Stimulated activated CD8-positive, alpha-beta memory T cell treated with anti-CD3 and anti-CD28 coated beads, Interleukin-4, amount 100 ng/mL, for 4 hours (primary cell): ENCODE results near the gene TSEN34.
"Not testable (repeated sequence)": the region's sequence is repeated elsewhere in the genome, so short reads cannot be mapped to it uniquely, and the experiment has no call there.

Experiments
- DNase-seq, 2 donors: peaks; one replicate each; pipeline ENCODE4 v3.0.0-alpha.2; 2020; ENCODE audit warnings: low read depth in 2 of 2, low spot score in 1 of 2

The TSEN34 gene

DNA sequence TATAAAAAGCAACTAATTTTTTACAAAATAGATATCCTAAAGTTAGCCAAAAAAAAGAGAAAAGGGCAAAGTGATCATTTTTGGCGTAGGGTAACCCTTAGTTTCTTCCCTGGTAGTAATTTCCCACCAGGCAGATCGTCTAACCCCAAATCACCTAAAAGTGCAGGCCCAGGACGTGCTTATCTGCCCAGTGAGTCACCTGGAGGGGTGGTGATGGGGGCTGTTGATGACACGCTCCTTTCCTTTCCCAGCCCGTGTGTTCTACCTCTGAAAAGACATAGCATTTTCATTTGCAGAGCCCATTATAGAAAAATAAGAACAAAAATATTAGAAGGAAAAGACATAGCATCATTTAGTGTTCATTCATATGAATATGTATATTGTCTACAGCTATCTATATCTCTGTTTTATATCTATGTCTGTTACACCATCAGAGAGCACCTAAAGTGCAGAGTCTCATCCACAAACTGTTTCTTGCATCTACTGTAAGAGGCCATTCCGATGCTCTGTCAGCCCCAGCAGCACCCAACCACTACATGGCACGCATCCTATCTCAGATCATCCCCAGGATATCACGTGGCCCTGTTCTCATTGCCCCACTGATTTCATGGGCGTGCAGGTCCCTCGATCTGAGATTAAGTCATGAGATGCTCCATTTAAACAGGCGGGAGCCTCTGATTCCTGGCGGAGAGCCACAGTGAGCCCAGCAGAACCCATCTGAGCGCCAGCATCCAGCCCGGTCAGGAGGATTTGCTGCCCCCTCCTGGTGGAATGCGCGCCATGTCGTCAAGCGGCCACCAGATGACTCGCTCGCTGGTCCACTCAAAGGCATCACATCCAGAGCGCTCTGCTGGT is 40.2 kb downstream of the TSEN34 start:
- DNase-seq, result peak; percentile 61 to 81

DNA sequence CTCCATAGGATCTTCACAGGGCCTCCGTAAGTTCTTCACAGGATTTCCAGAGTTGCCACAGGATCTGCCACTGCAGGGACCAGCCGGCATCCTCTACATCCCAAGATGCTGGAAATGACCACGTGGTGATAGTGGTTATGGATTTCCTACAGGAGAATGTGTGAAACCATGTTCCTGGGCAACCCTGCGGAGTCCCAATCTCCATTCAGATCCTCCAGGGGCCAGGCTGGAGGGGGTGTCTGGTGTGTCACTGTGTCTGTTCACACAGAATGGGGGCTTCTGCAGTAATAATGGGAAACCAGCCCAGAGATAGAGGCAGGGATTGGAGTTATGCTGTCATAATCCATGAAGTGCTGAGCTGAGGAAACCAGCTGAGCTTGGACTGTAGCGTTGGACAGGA is 42.8 kb downstream of the TSEN34 start:
- no peak for DNase-seq

DNA sequence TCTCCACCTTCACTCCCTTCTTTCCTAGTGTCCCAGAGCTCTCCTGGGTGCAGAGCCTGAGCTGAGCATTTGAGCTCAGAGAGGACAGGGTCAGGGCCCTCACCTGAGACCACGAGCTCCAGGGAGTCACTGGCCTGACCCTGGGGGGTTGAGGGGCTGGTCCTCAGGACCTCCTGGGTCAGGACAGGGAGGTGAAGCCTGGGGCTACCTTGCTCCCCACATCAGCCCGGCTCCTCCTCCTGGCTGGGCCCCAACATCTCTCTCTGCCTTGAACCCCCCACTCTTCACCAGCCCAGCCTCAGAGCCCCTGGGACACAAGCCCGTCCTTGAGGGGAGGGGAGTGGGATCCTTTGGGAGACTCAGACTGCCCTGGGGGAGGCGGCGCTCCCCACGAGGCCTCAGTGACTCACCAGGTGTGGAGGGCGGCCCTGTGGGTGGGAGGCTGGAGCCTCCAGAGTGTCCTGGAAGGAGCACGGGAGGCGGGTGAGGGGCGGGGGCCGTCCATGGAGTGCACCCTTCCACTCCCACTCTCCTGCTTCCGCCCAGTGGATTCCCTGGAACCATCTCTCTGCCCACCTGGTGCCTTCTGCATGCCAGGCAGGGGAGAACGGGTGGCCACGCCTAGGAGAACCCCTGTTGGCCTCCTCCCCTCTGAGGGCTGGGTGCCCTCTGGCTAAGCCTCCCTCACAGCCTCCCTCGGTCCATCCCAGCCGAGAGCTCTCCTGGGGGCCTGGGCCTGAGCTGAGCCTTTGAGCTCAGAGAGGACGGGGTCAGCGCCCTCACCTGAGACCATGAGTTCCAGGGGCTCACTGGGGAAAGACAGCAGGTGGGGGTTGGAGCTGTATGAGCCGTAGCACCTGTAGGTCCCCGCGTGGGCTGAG is 48.6 kb downstream of the TSEN34 start:
- not testable (repeated sequence) for DNase-seq

DNA sequence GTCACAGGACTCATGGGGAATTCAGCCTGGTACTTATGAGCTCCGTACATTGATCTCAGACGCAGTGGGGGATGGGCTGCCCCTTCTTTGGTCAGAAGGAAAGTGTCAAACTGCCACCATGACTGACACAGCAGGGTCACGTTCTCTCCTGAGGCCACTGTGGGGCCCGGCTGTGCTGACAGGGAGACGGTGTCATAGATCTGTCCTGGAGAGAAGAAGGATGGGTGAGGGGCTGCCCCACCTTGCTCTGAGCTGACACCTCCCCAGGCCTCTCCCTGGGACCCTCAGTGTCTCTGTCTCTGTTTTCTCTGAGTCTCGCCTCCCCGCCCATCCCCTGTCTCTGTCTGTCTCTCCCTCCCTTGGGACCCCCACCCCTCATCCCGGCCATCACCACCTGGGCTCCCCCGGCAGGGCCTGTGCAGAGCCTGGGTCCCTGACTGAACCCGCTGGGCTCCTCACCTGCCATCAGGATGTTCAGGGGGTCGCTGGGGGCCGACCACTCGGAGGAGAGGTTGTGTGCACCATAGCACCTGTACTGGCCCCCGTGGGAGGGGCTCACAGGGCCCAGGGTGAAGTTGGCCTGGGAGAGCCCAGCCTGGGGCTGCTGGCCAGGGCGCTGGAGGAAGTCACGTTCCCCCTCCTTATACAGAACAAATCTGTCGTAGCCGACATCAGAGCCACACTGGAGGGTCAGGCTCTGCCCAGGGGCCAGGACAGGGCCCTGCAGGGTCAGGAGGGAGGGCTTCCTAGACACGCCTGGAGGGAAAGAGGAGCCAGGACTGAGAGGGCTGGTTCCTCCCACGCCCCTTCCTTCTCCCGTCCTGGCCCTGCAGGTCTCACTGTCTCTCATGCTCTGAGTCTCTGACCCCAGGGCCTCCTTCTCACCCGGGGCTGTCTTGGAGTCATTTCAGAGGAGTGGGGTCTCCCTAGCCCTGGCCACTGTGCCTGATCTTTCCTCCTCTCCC is 49.5 kb downstream of the TSEN34 start:
- DNase-seq, result not testable (repeated sequence)

- not testable (repeated sequence) for DNase-seq
Measured at GRCh38 chr19:54242234-54242633, 51.1 kb downstream of the TSEN34 start.

GRCh38 chr19:54242646-54243045 is 51.5 kb downstream of the TSEN34 start, which contains the start of gene LILRA6:
LILRA6 (minus strand) TSS chr19:54242790.
- not testable (repeated sequence) for DNase-seq

DNA sequence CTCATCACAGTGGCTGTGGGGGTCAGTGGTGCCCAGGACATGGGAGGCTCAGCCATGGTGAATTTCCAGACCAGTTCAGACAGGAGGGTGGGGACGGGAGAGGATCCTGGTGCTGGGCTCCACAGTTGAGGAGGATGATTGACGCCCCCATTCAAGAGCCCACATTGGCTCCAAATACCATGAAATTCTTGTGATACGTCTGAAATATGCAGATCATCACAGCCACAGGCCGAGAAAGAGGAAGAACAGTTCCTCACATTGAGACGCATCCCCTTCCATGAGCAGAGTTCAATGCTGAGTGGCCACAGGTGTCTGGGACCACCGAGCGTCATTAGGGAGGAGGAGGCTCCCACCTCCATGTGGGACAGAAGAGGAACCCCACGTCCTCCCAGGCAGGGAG is 52.7 kb downstream of the TSEN34 start:
- DNase-seq, result not testable (repeated sequence)
